Astrocyte of the spinal cord (primary cell): ENCODE results near the gene PLEKHH1.

ENCODE experiments used
- DNase-seq: peaks from one replicate; pipeline ENCODE4 v3.0.0; 2011; ENCODE audit warnings: low read depth, low spot score
- H3K4me3 ChIP-seq: 2 replicates; pipeline ENCODE4 v1.5.1; 2011; ENCODE audit warnings: low read depth, mild to moderate bottlenecking, low read length, moderate library complexity
- in situ Hi-C: cut with HindIII; loops from 2 replicates; pipeline ENCODE4 v1.10.0; 2017; ENCODE audit warnings: low sequenced_read_pairs
- TF ChIP-seq, protein P1 (sequence below): IDR thresholded peaks from 2 replicates; pipeline ENCODE4 v1.5.1; 2012; ENCODE audit warnings: low read depth, mild to moderate bottlenecking, low read length, inconsistent platforms

The PLEKHH1 gene

DNA sequence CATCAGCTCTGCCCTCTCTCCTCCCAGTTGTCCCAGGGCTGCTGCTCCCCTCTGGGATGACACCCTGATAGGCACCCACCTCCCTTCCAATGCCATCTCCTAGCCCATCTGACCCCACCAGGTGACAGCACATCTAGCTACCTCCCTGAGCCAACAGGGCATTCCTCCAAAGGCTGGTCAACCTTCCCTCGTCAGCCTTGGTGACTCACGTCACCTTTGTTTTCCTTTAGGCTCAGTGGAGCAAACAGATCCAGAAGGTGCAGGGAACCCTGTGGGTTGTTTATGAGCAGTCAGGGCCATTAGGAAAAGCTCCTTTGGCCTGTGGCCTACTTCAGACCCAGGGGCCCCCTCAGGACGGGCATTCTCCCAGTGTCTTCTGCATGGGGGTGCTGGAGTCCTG, 34.6 kb downstream of the PLEKHH1 start:
- DNase-seq: no peak
- in situ Hi-C loops: no loop called here
- TF ChIP-seq, protein P1, sequence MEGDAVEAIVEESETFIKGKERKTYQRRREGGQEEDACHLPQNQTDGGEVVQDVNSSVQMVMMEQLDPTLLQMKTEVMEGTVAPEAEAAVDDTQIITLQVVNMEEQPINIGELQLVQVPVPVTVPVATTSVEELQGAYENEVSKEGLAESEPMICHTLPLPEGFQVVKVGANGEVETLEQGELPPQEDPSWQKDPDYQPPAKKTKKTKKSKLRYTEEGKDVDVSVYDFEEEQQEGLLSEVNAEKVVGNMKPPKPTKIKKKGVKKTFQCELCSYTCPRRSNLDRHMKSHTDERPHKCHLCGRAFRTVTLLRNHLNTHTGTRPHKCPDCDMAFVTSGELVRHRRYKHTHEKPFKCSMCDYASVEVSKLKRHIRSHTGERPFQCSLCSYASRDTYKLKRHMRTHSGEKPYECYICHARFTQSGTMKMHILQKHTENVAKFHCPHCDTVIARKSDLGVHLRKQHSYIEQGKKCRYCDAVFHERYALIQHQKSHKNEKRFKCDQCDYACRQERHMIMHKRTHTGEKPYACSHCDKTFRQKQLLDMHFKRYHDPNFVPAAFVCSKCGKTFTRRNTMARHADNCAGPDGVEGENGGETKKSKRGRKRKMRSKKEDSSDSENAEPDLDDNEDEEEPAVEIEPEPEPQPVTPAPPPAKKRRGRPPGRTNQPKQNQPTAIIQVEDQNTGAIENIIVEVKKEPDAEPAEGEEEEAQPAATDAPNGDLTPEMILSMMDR: no peak
- no peak overlapping the region for H3K4me3 ChIP-seq

- TF ChIP-seq, protein P1: no peak
- in situ Hi-C loops: no loop called here
- no peak for DNase-seq
- H3K4me3 ChIP-seq: no peak overlapping the region
These were observed 36.0 kb downstream of the PLEKHH1 start for GRCh38 chr14:67569011-67569650.

DNA sequence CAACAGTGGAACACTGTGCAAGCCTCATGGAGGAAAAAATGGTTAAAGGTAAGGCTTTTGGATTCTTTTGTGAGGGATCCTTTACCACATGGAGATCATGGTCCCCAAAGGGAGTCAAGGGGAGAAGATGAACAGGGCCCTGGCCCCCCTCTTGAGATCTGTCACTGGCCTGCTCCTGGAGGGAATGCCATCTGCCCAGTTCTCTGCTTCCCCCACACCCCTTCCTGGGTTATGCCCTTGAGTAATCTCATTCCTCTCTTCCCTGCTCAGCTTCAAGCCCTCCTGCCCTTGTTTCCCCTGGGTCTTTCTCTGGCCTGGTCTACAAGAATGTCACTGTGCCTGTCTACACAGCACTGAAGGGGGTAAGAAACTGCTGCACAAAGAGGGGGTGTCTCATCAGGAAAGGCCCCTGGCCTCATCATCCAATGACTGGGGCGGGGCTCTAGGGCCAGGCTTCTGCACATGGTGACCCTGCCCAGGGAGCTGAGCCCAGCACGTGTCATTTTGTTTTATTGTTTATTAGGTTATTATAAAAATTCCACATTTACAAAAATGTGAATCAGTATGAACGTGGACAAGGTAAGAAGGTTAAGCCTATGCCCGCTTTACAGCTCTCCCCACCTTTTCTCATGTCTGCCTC, 36.7 kb downstream of the PLEKHH1 start:
- DNase-seq: no peak
- TF ChIP-seq, protein P1: no peak
- in situ Hi-C loops: no loop called here

GRCh38 chr14:67570453-67570852, 37.4 kb downstream of the PLEKHH1 start:
- H3K4me3 ChIP-seq: no peak overlapping the region
- in situ Hi-C loops: no loop called here
- DNase-seq: no peak
- TF ChIP-seq, protein P1: no peak

More for the DNA sequence above, 36.7 kb downstream of the PLEKHH1 start:
- no peak overlapping the region for H3K4me3 ChIP-seq

DNA sequence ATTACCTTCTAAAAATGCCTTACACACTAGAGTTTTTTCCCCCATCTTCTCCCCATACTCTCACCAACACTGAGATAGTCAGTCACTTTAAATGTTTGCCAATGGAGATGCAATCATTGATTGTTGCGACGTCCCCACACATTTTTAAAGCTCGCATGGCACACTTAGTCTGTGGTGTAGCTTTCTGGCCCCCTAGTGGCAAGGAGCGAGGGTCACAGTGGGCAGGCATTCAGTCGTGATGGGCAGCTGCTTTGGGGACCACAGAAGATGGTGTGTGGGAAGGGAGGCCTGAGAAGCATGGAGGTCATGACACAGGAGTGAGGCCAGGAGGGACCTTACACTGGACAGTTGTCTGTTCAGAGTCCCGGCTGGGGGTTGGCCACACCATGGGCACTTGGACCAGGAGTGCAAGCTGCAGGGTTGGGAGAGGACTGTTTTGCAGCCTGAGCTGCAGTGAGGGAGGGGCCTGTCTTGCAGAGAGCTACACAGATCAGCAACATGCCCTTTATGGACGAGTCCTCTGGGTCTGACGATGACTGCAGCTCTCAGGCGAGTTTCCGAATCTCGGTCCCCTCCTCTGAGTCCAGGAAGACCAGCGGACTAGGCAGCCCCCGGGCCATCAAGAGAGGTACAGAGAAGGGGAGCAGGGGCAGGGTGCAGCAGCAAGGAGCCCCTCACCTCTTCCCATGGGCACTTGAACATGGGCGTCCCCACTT, 38.3 kb downstream of the PLEKHH1 start:
- TF ChIP-seq, protein P1: peak; percentile 98
- DNase-seq: peak; percentile 31
- H3K4me3 ChIP-seq: no peak overlapping the region
- in situ Hi-C loops: no loop called here

- TF ChIP-seq, protein P1: no peak
- in situ Hi-C loops: no loop called here
- no peak for DNase-seq
- no peak overlapping the region for H3K4me3 ChIP-seq
These were observed 38.9 kb downstream of the PLEKHH1 start for GRCh38 chr14:67571991-67572323.
